NK-92 treated with Interleukin-12 subunit alpha and Interleukin-12 subunit beta, amount 100 ng/mL, for 24 hours (cell line): Measurements from ENCODE around the gene TBXAS1.

Source experiments
- DNase-seq: peaks from one replicate; lab custom pipeline; 2025; lab: John Stamatoyannopoulos, UW

The TBXAS1 gene

GRCh38 chr7:139829025-139829774 is at the start of gene TBXAS1:
Gene TBXAS1 (plus strand): TSS chr7:139829264. CDS start chr7:139829391, 127 bp downstream.
- no peak for DNase-seq

- DNase-seq: no peak
Measured at GRCh38 chr7:139782932-139783331, 46.1 kb upstream of the TBXAS1 start.

- no peak for DNase-seq
Measured at GRCh38 chr7:139783647-139784385, 45.2 kb upstream of the TBXAS1 start.

- DNase-seq: no peak
Measured at GRCh38 chr7:139784648-139785047, 44.4 kb upstream of the TBXAS1 start.

GRCh38 chr7:139791316-139791715 is 37.7 kb upstream of the TBXAS1 start:
- no peak for DNase-seq

GRCh38 chr7:139797607-139798006 is 31.5 kb upstream of the TBXAS1 start:
- DNase-seq: no peak

- no peak for DNase-seq
Measured at GRCh38 chr7:139798221-139798620, 30.8 kb upstream of the TBXAS1 start.

GRCh38 chr7:139798892-139799291 is 30.2 kb upstream of the TBXAS1 start:
- no peak for DNase-seq

GRCh38 chr7:139799586-139799985 is 29.5 kb upstream of the TBXAS1 start:
- no peak for DNase-seq

- DNase-seq: no peak
Measured at GRCh38 chr7:139804571-139804970, 24.5 kb upstream of the TBXAS1 start.

- DNase-seq: no peak
Measured at GRCh38 chr7:139807009-139807408, 22.1 kb upstream of the TBXAS1 start.

GRCh38 chr7:139808427-139808826 is 20.6 kb upstream of the TBXAS1 start:
- no peak for DNase-seq

GRCh38 chr7:139808846-139809442 is 20.1 kb upstream of the TBXAS1 start:
- DNase-seq: no peak

- DNase-seq: no peak
Measured at GRCh38 chr7:139811066-139811465, 18.0 kb upstream of the TBXAS1 start.

GRCh38 chr7:139813151-139813550 is 15.9 kb upstream of the TBXAS1 start:
- no peak for DNase-seq

GRCh38 chr7:139813689-139814088 is 15.4 kb upstream of the TBXAS1 start:
- DNase-seq: no peak

- no peak for DNase-seq
Measured at GRCh38 chr7:139817249-139817648, 11.8 kb upstream of the TBXAS1 start.

GRCh38 chr7:139820089-139820488 is 9.0 kb upstream of the TBXAS1 start:
- DNase-seq: no peak

- DNase-seq: no peak
Measured at GRCh38 chr7:139821349-139822105, 7.5 kb upstream of the TBXAS1 start.

- DNase-seq: no peak
Measured at GRCh38 chr7:139822855-139823254, 6.2 kb upstream of the TBXAS1 start.

GRCh38 chr7:139823959-139824521 is 5.0 kb upstream of the TBXAS1 start:
- DNase-seq: no peak
